ENCODE data around the gene PNP.
A peak's percentile ranks its signal among the peaks of the same experiment; 100 is the strongest.

The PNP gene

GRCh38 chr14:20455355-20456300, 13.6 kb upstream of the PNP start:
- DNase-seq (ENCODE audit: low read depth): peak; percentile 56

- DNase-seq (ENCODE audit: low read depth): no peak
Measured at GRCh38 chr14:20456971-20457370, 12.2 kb upstream of the PNP start.

DNA sequence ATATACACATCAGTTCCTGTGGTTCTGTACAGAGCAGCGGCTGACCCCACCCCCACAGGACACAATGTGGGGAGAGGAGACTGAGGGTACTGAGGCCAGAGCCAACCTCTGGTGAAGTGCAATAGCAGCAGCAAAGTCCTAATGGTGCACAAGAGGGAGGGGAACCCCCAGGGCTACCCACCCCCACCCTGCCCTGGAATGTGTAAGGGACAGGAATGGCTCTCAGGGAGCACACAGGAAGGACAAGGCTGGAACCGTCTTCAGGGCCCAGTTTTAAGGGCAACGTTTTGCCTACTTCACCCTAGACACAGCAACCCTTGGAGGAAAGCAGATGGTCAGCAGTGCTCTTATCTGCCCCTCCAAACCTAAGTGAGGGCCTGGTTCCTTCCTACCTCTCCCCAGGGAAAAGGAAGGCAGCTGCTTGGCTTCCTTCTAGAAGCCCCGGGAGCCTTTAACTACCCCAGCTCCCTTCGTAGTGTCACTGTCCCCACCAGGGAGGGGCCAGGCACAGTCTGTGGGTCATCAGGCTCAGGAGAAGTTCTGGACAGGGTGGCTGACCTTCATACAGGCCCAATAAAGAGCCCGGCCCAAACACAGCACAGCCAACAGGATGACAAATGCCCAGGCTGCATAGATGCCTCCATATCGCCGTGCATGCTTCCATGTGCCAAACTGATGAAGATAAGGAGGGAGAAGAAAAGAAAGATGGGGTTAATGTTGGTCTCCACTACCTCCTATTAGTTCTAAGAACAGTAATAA, 11.0 kb upstream of the PNP start:
- no peak for DNase-seq (ENCODE audit: low read depth)

GRCh38 chr14:20460458-20461224, 8.6 kb upstream of the PNP start:
- peak; percentile 37 for DNase-seq (ENCODE audit: low read depth)

GRCh38 chr14:20461225-20462141, 7.7 kb upstream of the PNP start, which contains the start of gene PIP4P1:
Gene PIP4P1, minus strand, starts transcription at chr14:20461434. Its CDS starts 109 bp downstream, at chr14:20461325.
- DNase-seq (ENCODE audit: low read depth): peak; percentile 97

DNA sequence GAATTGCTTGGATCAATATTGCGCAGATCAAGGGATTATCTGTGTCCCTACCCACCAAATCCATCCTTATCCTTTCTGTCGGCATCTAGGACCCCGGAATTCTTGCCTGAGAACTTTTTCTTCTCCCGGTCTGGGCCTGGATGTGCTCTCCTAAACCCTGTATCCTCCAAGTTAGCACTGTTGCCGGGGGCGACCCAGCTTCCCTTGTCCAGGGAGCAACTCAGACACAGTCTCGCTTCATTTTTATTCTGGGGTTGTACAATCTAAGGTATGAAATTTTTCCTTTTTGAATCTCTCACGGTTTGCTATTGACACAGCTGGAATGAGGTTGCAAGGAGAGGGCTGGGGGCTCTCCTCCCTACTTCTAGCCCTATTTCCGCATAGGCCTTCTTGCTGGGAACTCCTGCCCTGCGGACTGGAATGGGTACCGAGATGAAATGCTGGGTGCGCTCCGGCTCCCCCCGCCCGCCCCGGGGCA, 403 bp upstream of the PNP start:
- no peak for DNase-seq (ENCODE audit: low read depth)

DNA sequence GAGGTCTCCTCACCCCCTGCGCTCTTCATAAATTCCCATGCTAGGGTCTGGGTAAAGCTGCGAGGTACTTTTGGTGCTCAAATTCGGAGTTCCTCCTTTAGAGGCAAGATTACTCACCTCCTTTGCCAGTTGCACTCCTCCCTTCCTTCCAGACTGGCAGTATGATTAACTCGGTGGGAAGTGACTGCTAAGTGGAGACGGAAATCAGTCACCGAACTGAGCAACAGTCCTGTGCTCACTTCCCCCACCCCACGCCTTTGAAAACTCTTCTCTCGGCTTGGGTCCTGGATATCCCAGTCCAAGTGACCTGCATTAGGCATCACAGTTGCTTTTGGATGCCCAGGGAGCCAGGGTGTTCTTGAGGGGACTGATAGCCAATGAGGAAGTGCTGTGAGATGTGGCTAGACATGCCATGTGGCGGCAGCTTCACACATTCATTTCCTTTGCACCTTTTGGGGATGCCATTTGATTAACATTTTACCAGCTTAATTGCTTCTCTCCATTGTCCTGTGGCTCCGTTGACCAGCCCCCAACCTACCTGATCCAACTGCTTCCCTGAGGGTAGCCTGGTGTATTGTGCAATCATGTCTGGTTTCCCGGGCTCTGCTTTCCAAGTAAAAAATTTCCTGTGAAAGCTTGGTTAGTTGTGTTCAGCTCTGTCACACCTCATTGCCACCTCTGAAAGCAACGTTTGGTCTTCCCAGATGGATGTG, 840 bp downstream of the PNP start:
- DNase-seq (ENCODE audit: low read depth): peak; percentile 38

DNA sequence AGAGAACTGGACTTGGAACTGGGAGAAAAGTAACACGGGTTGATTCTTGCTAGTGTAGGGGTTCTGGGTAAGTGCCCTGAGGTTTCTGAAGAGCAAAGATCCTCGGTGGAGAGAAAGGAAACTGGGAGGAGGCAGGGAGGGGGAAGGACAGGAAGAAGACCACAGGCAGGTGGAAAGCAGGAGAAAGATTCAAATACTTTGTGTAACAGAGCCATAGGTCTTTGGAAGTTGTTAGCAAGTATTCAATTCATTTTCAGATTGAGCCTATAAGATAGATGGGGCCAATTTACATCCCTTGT, 1.3 kb downstream of the PNP start:
- DNase-seq (ENCODE audit: low read depth): no peak

DNA sequence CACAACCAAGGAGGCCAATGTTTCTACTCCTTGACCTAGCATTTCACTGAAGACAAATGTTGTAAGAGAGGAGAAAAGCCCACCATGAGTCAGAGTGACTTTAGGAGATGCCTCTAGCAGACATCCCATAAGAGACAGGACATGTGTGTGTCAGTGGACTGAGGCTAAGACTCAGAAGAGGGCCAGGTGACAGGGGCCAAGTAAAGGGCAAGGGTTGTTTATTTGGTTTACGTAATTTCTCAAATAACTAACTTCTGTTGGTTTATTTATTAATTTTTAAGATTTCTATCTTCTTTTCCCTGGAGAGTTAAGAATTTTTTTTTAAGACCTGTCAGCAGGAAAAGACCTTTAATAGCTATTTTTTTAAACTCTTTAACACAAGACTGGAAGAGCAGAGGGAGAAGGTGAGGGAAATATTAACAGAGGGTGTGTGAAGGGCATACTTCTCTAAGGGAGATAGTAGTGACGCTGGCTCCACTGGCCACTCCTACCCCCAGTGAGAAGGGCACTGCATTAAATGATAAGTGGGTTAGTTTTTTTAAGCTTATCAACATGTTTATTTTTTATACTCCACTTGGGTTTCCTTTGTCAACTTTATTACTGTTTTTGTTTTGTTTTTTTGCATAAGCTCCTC, 3.4 kb downstream of the PNP start:
- DNase-seq (ENCODE audit: low read depth): no peak

DNA sequence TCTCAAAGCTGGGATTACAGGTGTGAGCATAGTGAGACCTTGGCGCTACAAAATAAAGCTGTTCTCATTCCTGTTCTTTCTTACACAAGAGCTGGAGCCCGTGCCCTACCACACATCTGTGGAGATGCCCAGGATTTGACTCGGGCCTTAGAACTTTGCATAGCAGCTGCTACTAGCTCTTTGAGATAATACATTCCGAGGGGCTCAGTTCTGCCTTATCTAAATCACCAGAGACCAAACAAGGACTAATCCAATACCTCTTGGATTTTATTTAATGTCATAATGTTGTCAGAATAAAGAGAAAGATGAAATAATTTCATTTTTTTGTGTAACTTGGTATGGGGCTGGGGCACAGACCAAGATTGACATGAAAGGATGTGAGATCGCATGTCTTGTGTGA, 7.6 kb downstream of the PNP start:
- no peak for DNase-seq (ENCODE audit: low read depth)

GRCh38 chr14:20477211-20477876, 8.1 kb downstream of the PNP start:
- no peak for DNase-seq (ENCODE audit: low read depth)

DNA sequence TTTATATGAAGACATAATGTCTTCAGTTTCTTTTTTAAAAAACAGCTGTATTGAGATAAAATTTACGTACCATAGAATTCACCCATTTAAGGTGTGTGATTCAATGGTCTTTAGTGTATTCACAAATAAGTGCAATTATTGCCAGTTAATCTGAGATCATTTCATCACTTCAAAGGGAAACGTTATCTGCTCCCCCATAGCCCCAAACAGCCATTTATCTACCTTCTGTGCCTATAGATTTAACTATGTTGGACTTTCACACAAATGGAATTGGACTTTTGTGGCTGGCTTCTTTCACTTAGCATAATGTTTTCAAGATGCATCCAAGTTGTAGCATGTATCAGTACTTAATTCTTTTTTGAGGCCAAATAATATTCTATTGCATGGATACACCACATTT, 9.7 kb downstream of the PNP start:
- no peak for DNase-seq (ENCODE audit: low read depth)

GRCh38 chr14:20482382-20482781, 13.2 kb downstream of the PNP start:
- no peak for DNase-seq (ENCODE audit: low read depth)

DNA sequence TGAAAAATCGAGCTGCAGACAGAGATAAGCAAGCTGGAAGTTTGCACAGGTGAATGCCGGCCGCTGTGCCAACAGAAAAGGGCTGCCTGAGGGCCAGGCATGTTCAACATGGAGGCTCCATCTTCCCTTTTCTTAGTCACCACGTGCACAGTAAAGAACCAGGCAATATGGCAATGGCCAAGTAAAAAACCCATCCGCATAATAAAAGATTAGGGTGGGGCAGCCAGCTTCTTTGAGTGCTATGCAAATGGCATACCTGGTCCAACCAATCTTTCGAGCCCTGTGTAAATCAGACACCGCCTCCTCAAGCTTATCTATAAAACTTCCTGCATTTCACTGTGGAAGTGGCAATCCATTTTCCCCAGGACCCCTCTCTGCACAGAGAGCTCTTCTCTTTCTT, 16.7 kb downstream of the PNP start:
- no peak for DNase-seq (ENCODE audit: low read depth)

DNA sequence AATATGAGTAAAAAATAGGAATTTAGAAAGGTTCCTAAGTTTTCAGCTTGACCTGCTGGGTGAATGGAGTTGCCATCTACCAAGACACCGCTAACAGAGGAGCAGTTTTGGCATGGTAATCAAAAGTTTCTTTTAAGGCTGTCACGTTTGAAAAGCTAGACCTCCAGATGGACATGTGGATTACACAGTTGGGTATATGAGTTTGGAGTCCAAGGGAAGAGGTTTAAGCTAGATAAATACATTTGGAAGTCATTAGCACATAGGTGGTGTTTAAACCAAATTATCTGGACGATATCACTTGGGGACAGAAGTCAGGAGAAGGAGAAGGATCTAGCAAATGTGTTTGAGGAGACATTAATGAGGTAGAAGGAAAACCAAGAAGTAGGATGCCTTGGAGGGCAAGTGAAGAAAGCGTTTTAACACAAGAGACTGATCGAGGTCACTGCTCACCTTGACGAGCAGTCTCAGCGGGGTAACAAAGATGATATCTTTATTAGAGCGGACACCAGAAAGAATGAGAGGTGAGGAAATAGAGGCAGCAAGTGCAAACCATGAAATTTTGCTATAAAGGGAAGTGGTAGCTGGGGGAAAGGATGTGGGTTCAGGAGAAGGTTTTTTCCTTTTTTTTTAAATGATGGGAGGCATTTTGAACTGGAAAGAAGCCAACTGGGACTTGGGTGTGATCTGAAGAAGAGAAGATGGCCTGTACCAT, 17.6 kb downstream of the PNP start:
- DNase-seq (ENCODE audit: low read depth): no peak

DNA sequence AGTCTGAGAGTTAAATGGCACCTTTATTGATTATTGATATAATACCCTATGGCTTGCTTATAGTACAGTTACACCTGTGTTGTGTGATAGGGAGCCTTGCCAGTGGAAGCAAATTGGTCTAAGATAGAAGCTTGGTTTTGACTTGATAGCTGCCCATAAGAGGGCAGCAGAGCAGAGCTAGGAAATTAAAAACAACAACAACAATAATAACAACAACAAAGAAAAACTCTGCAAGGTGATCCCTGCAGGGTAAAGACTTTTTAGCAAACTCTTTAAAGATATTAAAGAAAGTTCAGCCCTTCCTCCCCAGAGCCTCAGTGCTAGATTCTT, 18.2 kb downstream of the PNP start:
- DNase-seq (ENCODE audit: low read depth): no peak

- DNase-seq (ENCODE audit: low read depth): no peak
Measured at GRCh38 chr14:20489093-20489994, 20.1 kb downstream of the PNP start.

DNA sequence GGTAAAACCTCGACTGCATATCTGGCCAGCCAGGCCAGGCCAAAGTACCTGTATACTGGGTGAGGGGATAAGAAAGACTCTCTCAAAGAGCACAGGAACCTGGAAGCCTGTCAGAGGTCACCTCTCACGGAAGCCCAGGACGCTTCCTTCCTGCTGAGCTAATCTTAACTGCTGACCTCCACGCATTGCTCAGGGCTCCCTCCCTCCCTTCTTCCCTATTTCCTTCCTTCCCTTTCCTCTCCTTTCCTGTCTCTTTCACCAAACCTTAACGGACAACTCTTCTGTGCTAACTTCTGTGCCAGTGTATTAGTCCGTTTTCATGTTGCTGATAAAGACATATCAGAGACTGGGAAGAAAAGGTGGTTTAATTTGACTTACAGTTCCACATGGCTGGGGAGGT, 21.4 kb downstream of the PNP start:
- no peak for DNase-seq (ENCODE audit: low read depth)
